ENCODE results near the gene OR2AG2.

DNA sequence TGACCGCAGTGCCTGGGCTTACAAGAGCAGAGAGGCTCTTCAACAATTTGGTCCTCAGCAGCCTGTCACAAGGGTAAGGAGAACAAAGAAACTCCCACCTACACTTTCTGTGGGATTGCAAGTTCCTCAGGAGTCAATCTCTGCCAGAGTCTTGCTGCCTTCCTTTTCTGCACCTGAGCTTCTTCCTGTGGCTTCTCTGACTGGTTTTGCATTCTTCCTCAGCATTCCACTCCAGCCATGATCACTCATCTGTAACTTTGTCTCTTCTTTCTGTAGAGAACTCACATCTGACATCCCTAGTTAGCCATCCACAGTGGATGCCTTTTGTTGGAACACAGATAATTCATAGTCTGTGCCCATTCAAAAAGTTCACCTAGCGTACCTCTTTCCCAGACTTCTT, 41.9 kb upstream of the OR2AG2 start:
- TF ChIP-seq, protein P1, sequence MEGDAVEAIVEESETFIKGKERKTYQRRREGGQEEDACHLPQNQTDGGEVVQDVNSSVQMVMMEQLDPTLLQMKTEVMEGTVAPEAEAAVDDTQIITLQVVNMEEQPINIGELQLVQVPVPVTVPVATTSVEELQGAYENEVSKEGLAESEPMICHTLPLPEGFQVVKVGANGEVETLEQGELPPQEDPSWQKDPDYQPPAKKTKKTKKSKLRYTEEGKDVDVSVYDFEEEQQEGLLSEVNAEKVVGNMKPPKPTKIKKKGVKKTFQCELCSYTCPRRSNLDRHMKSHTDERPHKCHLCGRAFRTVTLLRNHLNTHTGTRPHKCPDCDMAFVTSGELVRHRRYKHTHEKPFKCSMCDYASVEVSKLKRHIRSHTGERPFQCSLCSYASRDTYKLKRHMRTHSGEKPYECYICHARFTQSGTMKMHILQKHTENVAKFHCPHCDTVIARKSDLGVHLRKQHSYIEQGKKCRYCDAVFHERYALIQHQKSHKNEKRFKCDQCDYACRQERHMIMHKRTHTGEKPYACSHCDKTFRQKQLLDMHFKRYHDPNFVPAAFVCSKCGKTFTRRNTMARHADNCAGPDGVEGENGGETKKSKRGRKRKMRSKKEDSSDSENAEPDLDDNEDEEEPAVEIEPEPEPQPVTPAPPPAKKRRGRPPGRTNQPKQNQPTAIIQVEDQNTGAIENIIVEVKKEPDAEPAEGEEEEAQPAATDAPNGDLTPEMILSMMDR (IDR thresholded peaks at IDR 0.05; ENCODE audit: low read depth, low read length, poor library complexity, severe bottlenecking) = no peak
- no peak for TF ChIP-seq EZH2phosphoT487 (IDR thresholded peaks at IDR 0.05; ENCODE audit: borderline replicate concordance, low read length)
